Upper lobe of right lung (tissue), 1 donor: ENCODE results near the gene MMP13. TPM values are rescaled to one million over a fixed set of nuclear protein-coding genes. Genes with fewer than 3 reads are reported as not detected.
"Not testable (repeated sequence)": the region's sequence is repeated elsewhere in the genome, so short reads cannot be mapped to it uniquely, and the experiment has no call there.

Experiments used
- ATAC-seq: fragments of 200-7000 bp; cut with Tn5 transposase; one replicate; pipeline ENCODE4 v1.9.1; 2020; ENCODE audit warnings: mild to moderate bottlenecking, moderate library complexity
- DNase-seq: peaks from one replicate; pipeline ENCODE4 v3.0.0-alpha.2; 2020
- H3K27ac ChIP-seq: fragments of 200-600 bp; one replicate; pipeline ENCODE4 v1.8.0; 2022
- H3K27me3 ChIP-seq: fragments of 200-600 bp; one replicate; pipeline ENCODE4 v1.8.0; 2022; ENCODE audit warnings: mild to moderate bottlenecking
- H3K36me3 ChIP-seq: fragments of 200-600 bp; one replicate; pipeline ENCODE4 v1.8.0; 2022
- H3K4me1 ChIP-seq: fragments of 200-600 bp; one replicate; pipeline ENCODE4 v1.8.0; 2022
- H3K4me3 ChIP-seq: fragments of 200-600 bp; one replicate; pipeline ENCODE4 v1.8.0; 2022; ENCODE audit warnings: mild to moderate bottlenecking
- H3K9me3 ChIP-seq: fragments of 200-600 bp; one replicate; pipeline ENCODE4 v1.8.0; 2022
- CTCF ChIP-seq: fragments of 200-600 bp; IDR thresholded peaks from one replicate; pipeline ENCODE4 v1.8.0; 2022; ENCODE audit warnings: antibody characterized with exemption
- intact Hi-C: fragments of 100-400 bp; cut with DNase I; formaldehyde crosslinking; loops from one replicate; pipeline ENCODE4 v1.11.0; 2022
- long read RNA-seq: library from polyadenylated mRNA; unstranded; transcript quantifications from one replicate; pipeline ENCODE4 v2.0.0, GENCODE V29; 2021
- total RNA-seq: library from RNA; stranded (reverse); fragmentation: NEBNext Ultra II Directional; extraction: Animal tissue kit (Norgen Biotek cat#: 25700); gene quantifications from one replicate; pipeline ENCODE4 v1.2.1, GENCODE V29; 2021
- donor health status: DM: no; HTN: yes; CAD: no; lungs with severe emphysema.

Gene MMP13
- not detected for total RNA-seq
- long read RNA-seq, partial matches to known transcripts, result 1 of 1 reads
- long read RNA-seq, other reads (novel, unspliced or antisense), result 0 of 1 reads

- no peaks in the 10 kb centered on the region for H3K9me3 ChIP-seq
- TF ChIP-seq CTCF, result no peak
- H3K36me3 ChIP-seq, result no peaks in the 10 kb centered on the region
- H3K4me1 ChIP-seq, result peaks cover under 1% of the 10 kb centered on the region
- intact Hi-C loops, result no loop called here
- no peaks in the 10 kb centered on the region for H3K27me3 ChIP-seq
- no peak within 1 kb of the TSS for H3K4me3 ChIP-seq
- H3K27ac ChIP-seq, result no peak within 1 kb of the TSS
- no peak for DNase-seq
- ATAC-seq, result no peak
Measured at GRCh38 chr11:102955624-102956023, at the start of gene MMP13. MMP13 (minus strand) TSS chr11:102955732; CDS start chr11:102955705, 27 bp downstream.

GRCh38 chr11:103004234-103004633, 48.7 kb upstream of the MMP13 start:
- not testable (repeated sequence) for H3K27ac ChIP-seq

GRCh38 chr11:102994105-102994504, 38.6 kb upstream of the MMP13 start:
- intact Hi-C loops, result no loop called here
- Histone ChIP-seq H3K9me3 (no peaks in the 10 kb centered on the region), H3K27ac (no peak overlapping the region), H3K4me3 (no peak overlapping the region), H3K4me1 (no peaks in the 10 kb centered on the region), H3K27me3 (no peaks in the 10 kb centered on the region), H3K36me3 (no peaks in the 10 kb centered on the region)
- ATAC-seq, result no peak
- DNase-seq, result no peak
- no peak for TF ChIP-seq CTCF

More at GRCh38 chr11:103004234-103004633, 48.7 kb upstream of the MMP13 start:
- H3K9me3 ChIP-seq, H3K4me1 ChIP-seq, H3K27me3 ChIP-seq, intact Hi-C loops, DNase-seq, H3K4me3 ChIP-seq, H3K36me3 ChIP-seq, ATAC-seq: not testable (repeated sequence)

GRCh38 chr11:102991776-102992175, 36.2 kb upstream of the MMP13 start:
- Histone ChIP-seq H3K27me3 (no peaks in the 10 kb centered on the region), H3K36me3 (no peaks in the 10 kb centered on the region), H3K4me3 (no peak overlapping the region), H3K9me3 (no peaks in the 10 kb centered on the region), H3K4me1 (no peaks in the 10 kb centered on the region), H3K27ac (no peak overlapping the region)
- ATAC-seq (no peak), DNase-seq (no peak)
- intact Hi-C loops, result no loop called here
- TF ChIP-seq CTCF, result no peak

- Histone ChIP-seq H3K27ac (no peak overlapping the region), H3K27me3 (no peaks in the 10 kb centered on the region), H3K9me3 (no peaks in the 10 kb centered on the region), H3K4me3 (no peak overlapping the region), H3K4me1 (no peaks in the 10 kb centered on the region), H3K36me3 (no peaks in the 10 kb centered on the region)
- DNase-seq (no peak), ATAC-seq (no peak)
- intact Hi-C loops, result no loop called here
- TF ChIP-seq CTCF, result no peak
Measured at GRCh38 chr11:102990145-102990544, 34.6 kb upstream of the MMP13 start.

- no peak for ATAC-seq
- Histone ChIP-seq H3K4me1 (no peaks in the 10 kb centered on the region), H3K27me3 (no peaks in the 10 kb centered on the region), H3K36me3 (no peaks in the 10 kb centered on the region), H3K9me3 (no peaks in the 10 kb centered on the region), H3K27ac (no peak overlapping the region), H3K4me3 (no peak overlapping the region)
- no peak for TF ChIP-seq CTCF
- DNase-seq, result no peak
- intact Hi-C loops, result no loop called here
Measured at GRCh38 chr11:102989379-102990047, 34.0 kb upstream of the MMP13 start.
